Activated CD4-positive, alpha-beta T cell treated with anti-CD3 and anti-CD28 coated beads, Interleukin-2, amount 10 ng/mL, durations not matched to agents 24 days and 14 days (primary cell): ENCODE measurements around the gene IRF3. TPM values are rescaled to one million over a fixed set of nuclear protein-coding genes. Genes with fewer than 3 reads are reported as not detected.

ENCODE experiments used
- DNase-seq: peaks from one replicate; pipeline ENCODE4 v3.0.0; 2022
- H3K27ac Mint-ChIP-seq: one replicate; pipeline ENCODE4 v1.8.0; 2022; ENCODE audit warnings: mild to moderate bottlenecking, mixed read lengths
- H3K27me3 Mint-ChIP-seq: one replicate; pipeline ENCODE4 v1.8.0; 2022; ENCODE audit warnings: mixed read lengths
- H3K36me3 Mint-ChIP-seq: one replicate; pipeline ENCODE4 v1.8.0; 2022; ENCODE audit warnings: low read depth, mild to moderate bottlenecking, mixed read lengths
- H3K4me1 Mint-ChIP-seq: one replicate; pipeline ENCODE4 v1.8.0; 2021; ENCODE audit warnings: mixed read lengths
- H3K4me3 Mint-ChIP-seq: one replicate; pipeline ENCODE4 v1.8.0; 2022; ENCODE audit warnings: mild to moderate bottlenecking, moderate library complexity, mixed read lengths
- H3K9me3 Mint-ChIP-seq: one replicate; pipeline ENCODE4 v1.8.0; 2021; ENCODE audit warnings: mixed read lengths
- intact Hi-C: fragments of 100-400 bp; cut with micrococcal nuclease; formaldehyde crosslinking; loops from one replicate; pipeline ENCODE4 v1.15.1; 2023
- total RNA-seq: library from RNA; stranded (reverse); gene quantifications from 2 replicates; pipeline ENCODE4 v1.2.3, GENCODE V29; 2022

Gene IRF3
- total RNA-seq, 1 donor from 2014 or later: 151 TPM

DNA sequence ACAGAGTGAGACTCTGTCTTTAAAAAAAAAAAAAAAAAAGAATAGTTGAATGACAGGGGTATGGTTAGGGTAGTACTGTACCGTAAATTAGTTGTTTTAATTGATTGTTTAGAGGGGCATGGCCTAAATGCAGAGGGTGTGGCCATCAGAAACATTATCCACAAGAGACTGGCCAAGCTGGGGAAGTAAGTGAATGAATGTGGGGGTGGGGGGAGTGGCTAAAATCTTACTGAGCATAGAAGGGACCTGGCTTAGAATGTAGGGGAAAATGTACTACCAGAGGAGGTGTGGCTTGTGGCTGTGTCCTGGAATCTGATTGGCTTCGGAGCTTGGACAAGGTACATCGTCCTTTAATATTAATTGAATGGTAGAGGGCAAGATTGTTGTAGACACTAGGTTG lies 3.9 kb upstream of the IRF3 start:
- DNase-seq: no peak
- Mint-ChIP-seq H3K27me3 (no peaks in the 10 kb centered on the region), H3K9me3 (no peaks in the 10 kb centered on the region), H3K27ac (no peak overlapping the region), H3K4me1 (peaks cover 35% of the 10 kb centered on the region), H3K36me3 (peaks cover 25% of the 10 kb centered on the region), H3K4me3 (no peak overlapping the region)
- intact Hi-C loops: loop anchor here (10.0 kb wide), 1 partner anchor 1035 kb away; the partner anchor contains the start of gene DBP

DNA sequence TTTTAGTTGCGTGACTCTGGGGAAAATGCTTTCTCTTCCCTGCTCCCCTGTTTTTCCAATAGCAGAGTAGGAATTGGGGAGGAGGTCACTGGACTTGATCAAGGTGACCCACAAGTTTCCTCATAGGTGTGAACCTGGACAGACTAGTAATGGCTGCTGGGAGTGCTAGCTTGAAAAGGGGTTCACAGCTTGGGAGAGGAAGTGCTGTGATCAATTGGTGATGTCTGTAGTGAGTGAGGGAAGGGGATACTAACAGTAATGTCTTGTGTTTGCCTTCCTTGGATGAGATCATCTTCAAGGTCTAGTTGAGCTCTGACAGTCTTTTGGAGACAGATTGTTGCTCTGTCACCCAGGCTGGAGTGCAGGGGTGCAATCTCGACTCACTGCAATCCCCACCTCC lies 1.8 kb upstream of the IRF3 start:
- no peak for DNase-seq
- intact Hi-C loops: loop anchor here (10.0 kb wide), 1 partner anchor 1033 kb away; the partner anchor contains the start of gene DBP
- H3K9me3 Mint-ChIP-seq: no peaks in the 10 kb centered on the region
- no peak overlapping the region for H3K27ac Mint-ChIP-seq
- peaks cover 30% of the 10 kb centered on the region for H3K36me3 Mint-ChIP-seq
- peaks cover 46% of the 10 kb centered on the region for H3K4me1 Mint-ChIP-seq
- H3K27me3 Mint-ChIP-seq: no peaks in the 10 kb centered on the region
- H3K4me3 Mint-ChIP-seq: peak overlapping the region; percentile 97

DNA sequence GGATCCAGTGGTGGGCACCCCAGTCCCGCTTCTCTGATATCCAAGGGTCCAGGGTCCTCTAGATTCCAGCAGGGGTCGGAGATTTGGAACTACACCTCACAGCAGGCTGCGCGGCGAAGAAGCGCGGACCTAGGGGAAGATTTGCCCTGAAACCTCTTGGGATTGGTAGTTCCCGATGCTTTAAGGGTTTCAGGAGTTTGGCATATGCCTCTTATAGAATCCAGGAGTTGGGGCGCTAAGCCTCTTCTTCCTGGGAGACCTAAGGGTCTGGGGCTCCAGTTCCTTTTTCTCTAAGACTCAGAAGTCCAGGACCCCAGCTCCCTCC lies 425 bp upstream of the IRF3 start:
- H3K36me3 Mint-ChIP-seq: peaks cover 28% of the 10 kb centered on the region
- peak overlapping the region; percentile 97 for H3K4me3 Mint-ChIP-seq

GRCh38 chr19:49665036-49665350 lies 664 bp downstream of the IRF3 start:
- Mint-ChIP-seq H3K27me3 (no peaks in the 10 kb centered on the region), H3K4me3 (peak overlapping the region; percentile 97), H3K36me3 (peaks cover 35% of the 10 kb centered on the region), H3K9me3 (no peaks in the 10 kb centered on the region), H3K4me1 (peaks cover 41% of the 10 kb centered on the region), H3K27ac (peak overlapping the region; percentile 95)
- intact Hi-C loops: loop anchor here (1.0 to 10.0 kb wide), 4 partner anchors 11 to 1030 kb away; partner anchors contain the start of genes DBP, PRR12 and SCAF1
- DNase-seq: no peak

More for the DNA sequence above, 425 bp upstream of the IRF3 start:
- intact Hi-C loops: loop anchor here (10.0 kb wide), 1 partner anchor 1031 kb away; the partner anchor contains the start of gene DBP
- no peaks in the 10 kb centered on the region for H3K27me3 Mint-ChIP-seq
- no peak for DNase-seq
- H3K9me3 Mint-ChIP-seq: no peaks in the 10 kb centered on the region
- peaks cover 39% of the 10 kb centered on the region for H3K4me1 Mint-ChIP-seq
- H3K27ac Mint-ChIP-seq: peak overlapping the region; percentile 95

DNA sequence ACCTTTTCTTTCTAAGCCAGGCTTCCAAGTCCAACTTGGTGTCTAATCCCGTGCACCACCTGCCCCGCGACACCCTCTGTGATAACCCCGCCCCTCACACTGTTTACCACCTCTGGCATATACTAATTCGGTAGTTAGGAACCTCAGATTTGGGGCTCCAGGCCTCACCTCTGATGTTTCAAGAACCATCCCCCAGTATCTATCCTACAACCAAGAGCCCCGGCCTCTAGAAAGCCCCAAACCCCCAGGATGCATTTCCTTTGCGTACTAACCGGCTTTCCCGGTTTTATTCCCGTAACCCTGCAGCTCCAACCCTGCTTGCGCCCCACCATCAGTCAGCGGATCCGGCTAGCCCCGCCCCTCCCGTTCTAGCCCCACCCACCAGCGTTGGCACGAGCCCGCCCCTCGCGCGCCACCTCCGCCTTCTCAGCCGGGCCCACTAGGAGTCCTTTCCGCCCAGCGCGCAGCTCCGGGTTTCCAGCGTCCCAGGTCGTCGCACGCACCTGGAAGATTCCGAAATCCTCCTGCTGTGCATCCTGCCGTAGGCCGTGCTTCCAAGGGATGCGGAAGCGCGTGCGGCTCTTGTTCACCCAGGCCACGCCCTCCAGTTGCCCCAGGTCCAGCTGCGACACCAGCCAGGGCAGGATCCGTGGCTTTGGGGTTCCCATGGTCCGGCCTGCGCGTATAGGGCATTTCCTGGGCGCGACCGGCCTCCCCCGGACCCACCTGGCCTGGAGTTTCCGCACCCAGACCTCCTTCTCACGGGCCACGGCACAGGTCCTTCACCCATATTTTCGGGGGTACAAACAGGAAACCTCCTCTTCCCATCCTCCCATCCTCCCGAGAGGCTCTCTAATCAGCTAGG lies 1.3 kb downstream of the IRF3 start:
- peak overlapping the region; percentile 97 for H3K4me3 Mint-ChIP-seq
- H3K27ac Mint-ChIP-seq: peak overlapping the region; percentile 95
- intact Hi-C loops: loop anchor here (1.0 to 10.0 kb wide), 4 partner anchors 12 to 1030 kb away; partner anchors contain the start of genes DBP, PRR12 and SCAF1

DNA sequence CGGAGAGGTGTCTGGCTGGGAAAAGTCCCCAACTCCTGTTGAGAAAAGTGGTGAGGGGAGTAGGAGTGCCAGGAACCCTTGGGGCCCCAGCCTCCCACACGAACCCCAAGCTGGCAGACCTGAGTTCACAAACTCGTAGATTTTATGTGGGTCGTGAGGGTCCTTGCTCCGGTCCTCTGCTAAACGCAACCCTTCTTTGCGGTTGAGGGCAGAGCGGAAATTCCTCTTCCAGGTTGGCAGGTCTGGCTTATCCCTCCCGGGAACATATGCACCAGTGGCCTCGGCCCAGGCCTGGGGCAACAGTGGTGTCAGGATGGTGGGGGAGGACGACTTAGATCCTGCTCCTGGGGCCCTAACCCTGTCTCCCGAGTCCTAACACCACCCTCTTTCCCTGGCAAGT lies 2.4 kb downstream of the IRF3 start:
- Mint-ChIP-seq H3K27ac (peak overlapping the region; percentile 95), H3K4me1 (peaks cover 37% of the 10 kb centered on the region), H3K9me3 (no peaks in the 10 kb centered on the region), H3K4me3 (peak overlapping the region; percentile 97), H3K27me3 (no peaks in the 10 kb centered on the region), H3K36me3 (peaks cover 40% of the 10 kb centered on the region)
- DNase-seq: peak; percentile 57
- intact Hi-C loops: loop anchor here (10.0 kb wide), 1 partner anchor 1028 kb away; the partner anchor contains the start of gene DBP

More for the DNA sequence above, 1.3 kb downstream of the IRF3 start:
- H3K27me3 Mint-ChIP-seq: no peaks in the 10 kb centered on the region
- no peaks in the 10 kb centered on the region for H3K9me3 Mint-ChIP-seq
- H3K4me1 Mint-ChIP-seq: peaks cover 37% of the 10 kb centered on the region
- H3K36me3 Mint-ChIP-seq: peaks cover 37% of the 10 kb centered on the region
- DNase-seq: peak; percentile 95

- no peak overlapping the region for H3K27ac Mint-ChIP-seq
- H3K36me3 Mint-ChIP-seq: peaks cover 47% of the 10 kb centered on the region
- peaks cover 33% of the 10 kb centered on the region for H3K4me1 Mint-ChIP-seq
- no peaks in the 10 kb centered on the region for H3K27me3 Mint-ChIP-seq
- no peaks in the 10 kb centered on the region for H3K9me3 Mint-ChIP-seq
- intact Hi-C loops: loop anchor here (10.0 kb wide), 1 partner anchor 1027 kb away; the partner anchor contains the start of gene DBP
- H3K4me3 Mint-ChIP-seq: no peak overlapping the region
- no peak for DNase-seq
Observed at GRCh38 chr19:49662011-49662410, 3.6 kb downstream of the IRF3 start.

DNA sequence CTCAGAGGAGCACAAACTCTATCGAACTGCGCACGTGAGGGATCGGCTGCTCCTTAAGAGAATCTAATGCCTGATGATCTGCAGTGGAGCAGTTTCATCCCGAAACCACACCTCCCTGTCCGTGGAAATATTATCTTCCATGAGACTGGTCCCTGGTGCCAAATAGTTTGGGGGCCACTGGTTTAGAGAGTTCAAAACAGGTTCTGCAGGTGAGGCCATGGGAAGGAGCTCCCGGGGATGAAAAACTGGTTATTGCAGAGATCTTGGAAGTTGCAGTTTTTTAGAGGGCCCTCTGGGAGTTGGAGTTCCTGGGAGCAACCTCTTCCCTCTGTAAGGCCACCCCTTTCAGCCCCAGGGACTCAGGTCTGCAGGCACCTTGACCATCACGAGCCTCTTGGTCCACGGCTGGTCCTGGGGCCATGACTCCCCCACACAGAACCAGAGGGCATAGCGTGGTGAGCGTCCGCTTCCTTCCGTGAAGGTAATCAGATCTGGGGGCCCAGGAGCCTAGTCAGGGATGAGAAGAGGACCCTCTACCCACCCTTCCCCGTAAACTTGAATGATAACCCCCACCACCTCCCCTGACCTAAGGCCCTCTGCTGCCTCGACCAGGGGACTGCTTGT lies 5.2 kb downstream of the IRF3 start:
- H3K4me1 Mint-ChIP-seq: peaks cover 24% of the 10 kb centered on the region
- no peaks in the 10 kb centered on the region for H3K9me3 Mint-ChIP-seq
- intact Hi-C loops: loop anchor here (10.0 kb wide), 1 partner anchor 1026 kb away; the partner anchor contains the start of gene DBP
- no peak for DNase-seq
- H3K27me3 Mint-ChIP-seq: no peaks in the 10 kb centered on the region
- peaks cover 47% of the 10 kb centered on the region for H3K36me3 Mint-ChIP-seq
- no peak overlapping the region for H3K4me3 Mint-ChIP-seq
- no peak overlapping the region for H3K27ac Mint-ChIP-seq

DNA sequence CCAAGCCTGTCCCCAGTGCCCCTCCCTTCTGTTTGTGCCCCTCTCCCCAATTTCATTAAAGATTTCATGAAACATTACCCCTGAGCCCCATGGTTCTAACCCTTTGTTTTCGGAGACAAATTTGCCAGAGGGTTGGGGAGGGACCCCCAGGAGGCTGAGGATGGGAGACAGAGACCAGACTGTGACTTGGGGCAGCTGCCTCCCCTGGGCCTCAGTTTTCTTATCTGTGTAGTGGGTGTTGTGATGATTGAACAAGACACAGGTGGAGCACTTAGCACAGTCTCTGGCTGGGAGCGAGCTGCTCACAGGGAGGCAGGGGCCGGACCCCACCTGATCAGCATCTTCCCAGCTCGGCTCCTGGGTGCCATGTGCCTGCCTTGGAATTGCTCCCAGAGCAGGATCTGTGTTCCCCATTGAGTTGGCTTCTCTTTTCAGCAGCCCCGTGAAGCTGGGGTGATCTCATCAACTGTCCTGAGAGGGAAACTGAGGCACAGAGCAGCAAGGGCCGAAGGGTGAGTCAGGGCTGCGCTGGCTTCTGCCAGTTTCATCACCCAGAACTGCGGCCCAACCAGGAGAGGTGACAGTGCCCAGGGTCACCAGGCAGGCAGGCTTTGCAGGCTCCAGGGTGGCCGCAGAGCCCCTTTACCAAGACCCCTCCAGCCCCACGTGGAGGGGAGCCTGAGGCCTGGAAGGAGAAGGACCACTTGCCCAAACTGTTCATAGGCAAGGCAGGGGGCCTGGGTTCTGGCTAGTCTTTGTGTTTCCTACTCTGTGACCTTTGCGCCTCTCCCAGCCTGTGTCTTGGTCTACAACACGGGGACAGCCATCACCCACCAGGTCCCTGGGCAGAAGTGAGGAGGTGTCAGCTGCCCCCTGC lies 6.9 kb downstream of the IRF3 start:
- H3K36me3 Mint-ChIP-seq: peaks cover 55% of the 10 kb centered on the region
- no peak overlapping the region for H3K27ac Mint-ChIP-seq
- H3K4me3 Mint-ChIP-seq: no peak overlapping the region
- no peaks in the 10 kb centered on the region for H3K9me3 Mint-ChIP-seq
- H3K27me3 Mint-ChIP-seq: no peaks in the 10 kb centered on the region
- peaks cover 13% of the 10 kb centered on the region for H3K4me1 Mint-ChIP-seq
- intact Hi-C loops: no loop called here
- DNase-seq: no peak

GRCh38 chr19:49658139-49658517 lies 7.5 kb downstream of the IRF3 start:
- DNase-seq: no peak
- peaks cover 56% of the 10 kb centered on the region for H3K36me3 Mint-ChIP-seq
- H3K4me1 Mint-ChIP-seq: peaks cover 9% of the 10 kb centered on the region
- intact Hi-C loops: no loop called here
- H3K4me3 Mint-ChIP-seq: no peak overlapping the region
- H3K27me3 Mint-ChIP-seq: no peaks in the 10 kb centered on the region
- H3K27ac Mint-ChIP-seq: no peak overlapping the region
- no peaks in the 10 kb centered on the region for H3K9me3 Mint-ChIP-seq

GRCh38 chr19:49657493-49658138 lies 8.0 kb downstream of the IRF3 start:
- Mint-ChIP-seq H3K4me3 (no peak overlapping the region), H3K36me3 (peaks cover 56% of the 10 kb centered on the region), H3K4me1 (peaks cover 5% of the 10 kb centered on the region), H3K27me3 (no peaks in the 10 kb centered on the region), H3K27ac (no peak overlapping the region), H3K9me3 (no peaks in the 10 kb centered on the region)
- intact Hi-C loops: no loop called here
- DNase-seq: no peak

DNA sequence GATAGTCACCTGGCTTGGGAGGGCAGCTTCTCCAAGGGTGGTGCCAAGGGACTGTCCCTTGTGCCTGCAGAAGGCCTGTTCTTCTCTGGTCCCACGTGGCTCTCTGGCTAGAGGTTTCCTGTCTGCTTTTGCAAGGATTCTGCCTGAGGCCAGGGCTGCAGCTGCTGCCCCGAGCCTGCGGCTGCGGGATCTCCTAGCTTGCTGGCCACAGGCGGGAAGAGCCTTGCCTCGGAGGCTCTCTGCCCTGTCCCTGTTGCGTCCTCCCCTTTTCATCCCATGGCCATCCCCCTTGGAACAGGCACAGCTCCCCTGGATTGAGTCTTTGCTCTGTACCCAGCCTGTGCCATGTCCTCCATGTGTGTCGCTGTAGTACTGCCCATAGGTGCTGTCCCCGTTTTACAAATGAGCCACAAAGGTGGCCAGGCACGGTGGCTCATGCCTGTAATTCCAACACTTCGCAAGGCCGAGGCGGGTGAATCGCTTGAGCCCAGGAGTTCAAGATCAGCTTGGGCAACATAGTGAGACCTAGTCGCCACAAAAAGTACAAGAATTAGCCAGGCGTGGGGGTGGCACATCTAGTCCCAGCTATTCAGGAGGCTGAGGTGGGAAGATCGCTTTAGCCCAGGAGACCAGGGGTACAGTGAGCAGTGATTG lies 9.1 kb downstream of the IRF3 start:
- no peak overlapping the region for H3K27ac Mint-ChIP-seq
- intact Hi-C loops: no loop called here
- peaks cover 5% of the 10 kb centered on the region for H3K4me1 Mint-ChIP-seq
- no peaks in the 10 kb centered on the region for H3K27me3 Mint-ChIP-seq
- DNase-seq: no peak
- H3K36me3 Mint-ChIP-seq: peaks cover 53% of the 10 kb centered on the region
- H3K4me3 Mint-ChIP-seq: no peak overlapping the region
- H3K9me3 Mint-ChIP-seq: no peaks in the 10 kb centered on the region
